MM.1S (cell line): ENCODE results near the gene AAMDC.

Experiments used
- DNase-seq: peaks from one replicate; pipeline ENCODE4 v3.0.0-alpha.2; 2015
- H2AFZ ChIP-seq: fragments of 300-600 bp; sonication (generic); 2 replicates; pipeline ENCODE4 v1.6.0; 2016; ENCODE audit warnings: antibody characterized with exemption, low read length
- H3F3A ChIP-seq: fragments of 300-600 bp; sonication (generic); 2 replicates; pipeline ENCODE4 v1.6.1; 2016; ENCODE audit warnings: mild to moderate bottlenecking, antibody characterized with exemption, low read length, moderate library complexity, mixed read lengths; ENCODE audit not compliant: insufficient read depth
- H3K27ac ChIP-seq: fragments of 300-600 bp; sonication (generic); 2 replicates; pipeline ENCODE4 v1.5.1; 2016; ENCODE audit warnings: mild to moderate bottlenecking, low read length
- H3K27me3 ChIP-seq: fragments of 300-600 bp; sonication (generic); replicated peaks from 2 replicates; pipeline ENCODE4 v1.6.0; 2016; ENCODE audit warnings: low read length; ENCODE audit not compliant: insufficient read depth
- H3K36me3 ChIP-seq: fragments of 300-600 bp; sonication (generic); replicated peaks from 2 replicates; pipeline ENCODE4 v1.6.1; 2016; ENCODE audit warnings: mild to moderate bottlenecking, low read length, mixed read lengths; ENCODE audit not compliant: insufficient read depth
- H3K4me1 ChIP-seq: fragments of 300-600 bp; sonication (generic); 2 replicates; pipeline ENCODE4 v1.6.1; 2016; ENCODE audit warnings: low read length, mixed read lengths
- H3K4me2 ChIP-seq: fragments of 300-600 bp; sonication (generic); 2 replicates; pipeline ENCODE4 v1.6.0; 2016; ENCODE audit warnings: low read depth, low read length
- H3K4me3 ChIP-seq: fragments of 300-600 bp; sonication (generic); 2 replicates; pipeline ENCODE4 v1.5.1; 2016; ENCODE audit warnings: low read length, mixed read lengths
- H3K79me2 ChIP-seq: fragments of 300-600 bp; sonication (generic); 2 replicates; pipeline ENCODE4 v1.6.1; 2016; ENCODE audit warnings: mixed run types, low read length, mixed read lengths
- H3K9ac ChIP-seq: fragments of 300-600 bp; sonication (generic); 2 replicates; pipeline ENCODE4 v1.6.1; 2016; ENCODE audit warnings: low read length, mixed read lengths
- H3K9me2 ChIP-seq: fragments of 300-600 bp; sonication (generic); replicated peaks from 2 replicates; pipeline ENCODE4 v1.6.1; 2016; ENCODE audit warnings: mild to moderate bottlenecking, low read length, mixed read lengths; ENCODE audit not compliant: insufficient read depth
- H3K9me3 ChIP-seq: fragments of 300-600 bp; sonication (generic); replicated peaks from 2 replicates; pipeline ENCODE4 v1.6.1; 2016; ENCODE audit warnings: mild to moderate bottlenecking, low read length, mixed read lengths; ENCODE audit not compliant: insufficient read depth
- H4K20me1 ChIP-seq: fragments of 300-600 bp; sonication (generic); 2 replicates; pipeline ENCODE4 v1.6.1; 2016; ENCODE audit warnings: mild to moderate bottlenecking, low read length, moderate library complexity, mixed read lengths; ENCODE audit not compliant: insufficient read depth
- EZH2 ChIP-seq: fragments of 300-600 bp; sonication (generic); optimal IDR thresholded peaks from 2 replicates; pipeline ENCODE3; 2017; ENCODE audit warnings: low read depth, mild to moderate bottlenecking, antibody characterized with exemption, low read length, mixed read lengths
- EZH2phosphoT487 ChIP-seq: fragments of 300-600 bp; sonication (generic); IDR thresholded peaks from 2 replicates; pipeline ENCODE4 v1.6.1; 2018; ENCODE audit warnings: antibody characterized with exemption, low read length
- TF ChIP-seq, protein P1 (sequence below): fragments of 300-600 bp; sonication (generic); IDR thresholded peaks from 2 replicates; pipeline ENCODE4 v1.5.1; 2016; ENCODE audit warnings: antibody characterized with exemption, low read length, mixed read lengths

Gene AAMDC

GRCh38 chr11:77783025-77783424 is 37.9 kb upstream of the AAMDC start:
- no peaks in the 10 kb centered on the region for H3K36me3 ChIP-seq
- no peak overlapping the region for H3K9ac ChIP-seq
- no peak for DNase-seq
- TF ChIP-seq EZH2 (no peak), EZH2phosphoT487 (no peak)
- TF ChIP-seq, protein P1, sequence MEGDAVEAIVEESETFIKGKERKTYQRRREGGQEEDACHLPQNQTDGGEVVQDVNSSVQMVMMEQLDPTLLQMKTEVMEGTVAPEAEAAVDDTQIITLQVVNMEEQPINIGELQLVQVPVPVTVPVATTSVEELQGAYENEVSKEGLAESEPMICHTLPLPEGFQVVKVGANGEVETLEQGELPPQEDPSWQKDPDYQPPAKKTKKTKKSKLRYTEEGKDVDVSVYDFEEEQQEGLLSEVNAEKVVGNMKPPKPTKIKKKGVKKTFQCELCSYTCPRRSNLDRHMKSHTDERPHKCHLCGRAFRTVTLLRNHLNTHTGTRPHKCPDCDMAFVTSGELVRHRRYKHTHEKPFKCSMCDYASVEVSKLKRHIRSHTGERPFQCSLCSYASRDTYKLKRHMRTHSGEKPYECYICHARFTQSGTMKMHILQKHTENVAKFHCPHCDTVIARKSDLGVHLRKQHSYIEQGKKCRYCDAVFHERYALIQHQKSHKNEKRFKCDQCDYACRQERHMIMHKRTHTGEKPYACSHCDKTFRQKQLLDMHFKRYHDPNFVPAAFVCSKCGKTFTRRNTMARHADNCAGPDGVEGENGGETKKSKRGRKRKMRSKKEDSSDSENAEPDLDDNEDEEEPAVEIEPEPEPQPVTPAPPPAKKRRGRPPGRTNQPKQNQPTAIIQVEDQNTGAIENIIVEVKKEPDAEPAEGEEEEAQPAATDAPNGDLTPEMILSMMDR = no peak
- no peaks in the 10 kb centered on the region for H3K27me3 ChIP-seq
- H3K79me2 ChIP-seq = peaks cover 79% of the 10 kb centered on the region
- H3K9me3 ChIP-seq = no peaks in the 10 kb centered on the region
- peaks cover 9% of the 10 kb centered on the region for H4K20me1 ChIP-seq
- H3F3A ChIP-seq = no peaks in the 10 kb centered on the region
- H3K4me2 ChIP-seq = no peak overlapping the region
- 0 out of 2 replicates have a peak, but pooled peaks cover 3% of the 10 kb centered on the region for H3K4me1 ChIP-seq
- H2AFZ ChIP-seq = no peak overlapping the region
- H3K27ac ChIP-seq = no peak overlapping the region
- H3K9me2 ChIP-seq = no peaks in the 10 kb centered on the region
- H3K4me3 ChIP-seq = no peak overlapping the region

DNA sequence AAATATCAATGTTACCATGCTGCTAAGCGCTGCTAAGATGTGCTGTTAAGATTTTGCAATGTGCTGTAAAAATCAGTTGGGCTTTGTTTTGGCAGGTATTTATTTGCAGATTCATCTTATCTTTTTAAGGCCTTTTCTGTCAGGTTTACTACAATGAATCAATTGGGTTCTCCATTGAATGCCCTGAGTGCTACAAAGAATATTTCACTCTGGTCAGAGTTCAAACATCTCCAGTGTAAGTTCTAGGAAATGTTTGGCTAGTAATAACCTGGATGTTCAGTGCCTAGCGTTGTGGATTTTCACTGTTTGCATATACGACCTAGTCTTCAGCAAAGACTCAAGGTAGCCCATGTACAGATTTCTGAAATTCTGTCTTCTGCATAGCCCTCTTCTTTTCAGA is 36.4 kb upstream of the AAMDC start:
- Histone ChIP-seq H3K27ac (no peak overlapping the region), H4K20me1 (peaks cover 14% of the 10 kb centered on the region), H3K36me3 (no peaks in the 10 kb centered on the region), H3K9ac (no peak overlapping the region), H3K27me3 (no peaks in the 10 kb centered on the region), H3F3A (no peaks in the 10 kb centered on the region; the same call in 1 of the 2 replicates), H3K4me1 (0 out of 2 replicates have a peak, but pooled peaks cover 3% of the 10 kb centered on the region), H3K9me2 (no peaks in the 10 kb centered on the region), H3K4me3 (no peak overlapping the region), H2AFZ (no peak overlapping the region), H3K9me3 (no peaks in the 10 kb centered on the region), H3K79me2 (peaks cover 81% of the 10 kb centered on the region), H3K4me2 (no peak overlapping the region)
- TF ChIP-seq, protein P1 = no peak
- TF ChIP-seq EZH2 (no peak), EZH2phosphoT487 (no peak)
- DNase-seq = no peak

DNA sequence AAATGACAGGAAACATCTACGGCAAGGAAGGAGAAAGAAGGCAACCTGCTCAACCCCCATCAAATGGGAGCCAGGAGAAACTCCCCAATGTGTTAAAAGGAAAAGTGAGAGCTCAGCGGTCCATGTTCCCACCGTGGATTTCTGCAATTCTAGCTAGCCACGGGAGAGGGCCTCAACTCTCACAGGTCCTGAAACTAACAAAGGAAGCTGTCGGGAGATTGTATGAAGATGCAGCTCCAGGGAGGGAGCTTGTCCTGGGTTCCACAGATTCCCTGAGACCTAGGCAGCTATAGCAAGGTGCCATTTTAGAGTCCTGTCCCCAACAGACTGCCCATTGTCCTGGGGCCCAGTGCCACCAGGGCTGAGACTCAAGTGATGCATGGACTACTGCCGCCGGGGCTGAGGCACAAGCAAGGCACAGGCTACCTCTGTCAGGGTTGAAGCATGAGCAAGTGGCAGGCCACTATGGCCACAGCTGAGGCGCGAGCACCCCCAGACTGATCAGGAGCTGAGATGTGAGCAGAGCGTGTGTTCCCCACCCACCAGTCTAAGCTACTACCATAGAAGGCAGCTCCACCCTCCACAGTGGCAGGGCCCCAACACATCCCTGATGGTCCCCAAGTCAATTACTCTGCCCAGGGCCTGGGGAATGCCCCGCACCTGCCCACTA is 31.7 kb upstream of the AAMDC start:
- Histone ChIP-seq H3K4me3 (no peak overlapping the region), H3K9ac (no peak overlapping the region), H3K36me3 (no peaks in the 10 kb centered on the region; the same call in 1 of the 2 replicates), H3F3A (no peaks in the 10 kb centered on the region; the same call in 1 of the 2 replicates), H3K9me3 (no peaks in the 10 kb centered on the region), H2AFZ (no peak overlapping the region), H3K79me2 (peaks cover 91% of the 10 kb centered on the region), H3K4me2 (no peak overlapping the region), H3K27ac (no peak overlapping the region), H3K27me3 (no peaks in the 10 kb centered on the region), H3K9me2 (no peaks in the 10 kb centered on the region), H4K20me1 (peaks cover 14% of the 10 kb centered on the region), H3K4me1 (no peaks in the 10 kb centered on the region)
- no peak for DNase-seq
- TF ChIP-seq, protein P1 = no peak
- TF ChIP-seq EZH2 = no peak
- no peak for TF ChIP-seq EZH2phosphoT487
